SK-MEL-5 (cell line): ENCODE data around the gene BIN1. TPM values are rescaled to one million over a fixed set of nuclear protein-coding genes. Genes with fewer than 3 reads are reported as not detected.

Source experiments
- DNase-seq: peaks from one replicate; pipeline ENCODE4 v3.0.0-alpha.2; 2016; ENCODE audit warnings: low read depth, low spot score
- in situ Hi-C: cut with HindIII; loops from 2 replicates; pipeline ENCODE4 v1.10.0; 2016; ENCODE audit warnings: low sequenced_read_pairs, high pct_unique_total_duplicates, low pct_unique_long_range_greater_than_20kb
- total RNA-seq: library from RNA; depleted of rRNA; stranded (reverse); fragments of >200 nt; shearing (Covaris generic); gene quantifications from 2 replicates; pipeline ENCODE4 v1.2.3, GENCODE V29; 2014

The BIN1 gene
- total RNA-seq, 1 experiment from 2014 or later = 1.7 TPM

GRCh38 chr2:127096718-127097470, 10.1 kb downstream of the BIN1 start:
- in situ Hi-C loops = no loop called here
- no peak for DNase-seq

- in situ Hi-C loops = no loop called here
- no peak for DNase-seq
Observed at GRCh38 chr2:127096280-127096679, 10.7 kb downstream of the BIN1 start.

GRCh38 chr2:127095784-127096183, 11.2 kb downstream of the BIN1 start:
- in situ Hi-C loops = no loop called here
- DNase-seq = no peak

GRCh38 chr2:127095367-127095641, 11.7 kb downstream of the BIN1 start:
- DNase-seq = no peak
- in situ Hi-C loops = no loop called here

- DNase-seq = no peak
- in situ Hi-C loops = no loop called here
Observed at GRCh38 chr2:127094509-127095366, 12.2 kb downstream of the BIN1 start.

- in situ Hi-C loops = no loop called here
- DNase-seq = no peak
Observed at GRCh38 chr2:127093648-127094210, 13.2 kb downstream of the BIN1 start.

GRCh38 chr2:127092901-127093516, 13.9 kb downstream of the BIN1 start:
- no peak for DNase-seq
- in situ Hi-C loops = no loop called here

- DNase-seq = no peak
- in situ Hi-C loops = no loop called here
Observed at GRCh38 chr2:127092306-127092705, 14.6 kb downstream of the BIN1 start.

GRCh38 chr2:127091886-127092285, 15.1 kb downstream of the BIN1 start:
- in situ Hi-C loops = no loop called here
- no peak for DNase-seq

GRCh38 chr2:127091148-127091547, 15.8 kb downstream of the BIN1 start:
- DNase-seq = no peak
- in situ Hi-C loops = no loop called here

GRCh38 chr2:127090281-127091120, 16.5 kb downstream of the BIN1 start:
- no peak for DNase-seq
- in situ Hi-C loops = no loop called here

GRCh38 chr2:127089478-127090235, 17.3 kb downstream of the BIN1 start:
- no peak for DNase-seq
- in situ Hi-C loops = no loop called here

GRCh38 chr2:127088706-127089105, 18.2 kb downstream of the BIN1 start:
- in situ Hi-C loops = no loop called here
- no peak for DNase-seq

- in situ Hi-C loops = no loop called here
- DNase-seq = no peak
Observed at GRCh38 chr2:127087791-127088495, 19.0 kb downstream of the BIN1 start.

GRCh38 chr2:127086990-127087790, 19.8 kb downstream of the BIN1 start:
- DNase-seq = no peak
- in situ Hi-C loops = no loop called here

- in situ Hi-C loops = no loop called here
- DNase-seq = peak; percentile 6
Observed at GRCh38 chr2:127085317-127085681, 21.7 kb downstream of the BIN1 start.
